SK-N-DZ (cell line): ENCODE results near the gene TAF10.

Experiments used
- DNase-seq: peaks from one replicate; pipeline ENCODE4 v3.0.0-alpha.2; 2015; ENCODE audit warnings: low spot score

Gene TAF10

GRCh38 chr11:6608726-6609501 is 3.1 kb downstream of the TAF10 start:
- DNase-seq, result no peak

- no peak for DNase-seq
Measured at GRCh38 chr11:6608011-6608410, 4.0 kb downstream of the TAF10 start.

GRCh38 chr11:6607190-6607795 is 4.7 kb downstream of the TAF10 start:
- no peak for DNase-seq

GRCh38 chr11:6606471-6607189 is 5.4 kb downstream of the TAF10 start:
- peak; percentile 84 for DNase-seq

- no peak for DNase-seq
Measured at GRCh38 chr11:6604790-6605189, 7.2 kb downstream of the TAF10 start.

- DNase-seq, result peak; percentile 51
Measured at GRCh38 chr11:6604081-6604626, 7.9 kb downstream of the TAF10 start.

GRCh38 chr11:6603287-6604080 is 8.5 kb downstream of the TAF10 start, which contains the start of the genes ILK and RRP8:
TSS of gene ILK (plus strand) at chr11:6603774. CDS start at chr11:6604272, 498 bp downstream.
TSS of gene RRP8 (minus strand) at chr11:6603616. CDS start at chr11:6603502, 114 bp downstream.
- peak; percentile 81 for DNase-seq

- DNase-seq, result no peak
Measured at GRCh38 chr11:6602096-6602940, 9.7 kb downstream of the TAF10 start.

GRCh38 chr11:6601041-6601461 is 11.0 kb downstream of the TAF10 start:
- no peak for DNase-seq

GRCh38 chr11:6599881-6600390 is 12.1 kb downstream of the TAF10 start:
- DNase-seq, result no peak

GRCh38 chr11:6599449-6599848 is 12.6 kb downstream of the TAF10 start:
- DNase-seq, result no peak

- no peak for DNase-seq
Measured at GRCh38 chr11:6598555-6598954, 13.5 kb downstream of the TAF10 start.

- DNase-seq, result no peak
Measured at GRCh38 chr11:6596239-6596877, 15.7 kb downstream of the TAF10 start.

- no peak for DNase-seq
Measured at GRCh38 chr11:6594142-6594768, 17.8 kb downstream of the TAF10 start.

GRCh38 chr11:6588018-6588417 is 24.0 kb downstream of the TAF10 start:
- DNase-seq, result no peak

- DNase-seq, result no peak
Measured at GRCh38 chr11:6587360-6587953, 24.6 kb downstream of the TAF10 start.

- DNase-seq, result peak; percentile 57
Measured at GRCh38 chr11:6586434-6587359, 25.3 kb downstream of the TAF10 start.

GRCh38 chr11:6584528-6584927 is 27.5 kb downstream of the TAF10 start:
- no peak for DNase-seq
